ENCODE results near the gene CIITA. TPM values are rescaled to one million over a fixed set of nuclear protein-coding genes. Genes with fewer than 3 reads are reported as not detected.
A peak's percentile ranks its signal among the peaks of the same experiment; 100 is the strongest.

CIITA gene
- total and polyA plus RNA-seq, 11 donors = 1.6 to 73.9 (median 8.2) TPM

DNA sequence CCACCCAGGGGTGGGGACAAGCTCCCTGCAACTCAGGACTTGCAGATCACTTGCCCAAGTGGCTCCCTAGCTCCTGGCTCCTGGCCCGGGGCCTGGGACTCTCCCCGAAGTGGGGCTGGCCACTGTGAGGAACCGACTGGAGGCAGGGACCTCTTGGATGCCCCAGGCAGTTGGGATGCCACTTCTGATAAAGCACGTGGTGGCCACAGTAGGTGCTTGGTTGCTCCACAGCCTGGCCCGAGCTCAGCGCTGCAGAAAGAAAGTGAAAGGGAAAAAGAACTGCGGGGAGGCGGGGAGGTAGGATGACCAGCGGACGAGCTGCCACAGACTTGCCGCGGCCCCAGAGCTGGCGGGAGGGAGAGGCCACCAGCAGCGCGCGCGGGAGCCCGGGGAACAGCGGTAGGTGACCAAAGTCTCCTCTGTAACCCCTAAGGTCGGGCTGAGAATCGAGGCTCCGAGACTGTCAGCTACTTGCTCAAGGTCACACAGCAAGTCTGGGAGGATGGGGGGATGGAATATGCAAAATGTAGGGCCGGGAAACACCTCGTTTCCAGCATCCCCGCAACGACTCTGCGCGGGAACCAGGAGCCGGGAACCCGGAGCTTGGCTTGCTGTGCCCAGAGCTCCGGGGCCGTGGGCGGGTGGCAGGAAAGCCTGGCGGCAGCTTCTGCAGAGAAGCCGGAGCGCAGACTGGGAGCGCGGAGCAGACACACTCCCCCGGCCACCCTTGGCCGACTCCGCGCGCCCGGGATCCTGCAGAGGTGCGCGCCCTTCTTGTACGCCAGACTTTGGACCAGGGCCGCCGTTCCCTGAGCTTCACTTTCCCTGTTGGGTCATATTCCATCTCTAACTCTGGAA, 1.9 kb downstream of the CIITA start:
- H3K4me1 ChIP-seq = peaks cover 0 to 77% (median 13%) of the 10 kb centered on the region in 12 donors
- TF ChIP-seq, protein P1, sequence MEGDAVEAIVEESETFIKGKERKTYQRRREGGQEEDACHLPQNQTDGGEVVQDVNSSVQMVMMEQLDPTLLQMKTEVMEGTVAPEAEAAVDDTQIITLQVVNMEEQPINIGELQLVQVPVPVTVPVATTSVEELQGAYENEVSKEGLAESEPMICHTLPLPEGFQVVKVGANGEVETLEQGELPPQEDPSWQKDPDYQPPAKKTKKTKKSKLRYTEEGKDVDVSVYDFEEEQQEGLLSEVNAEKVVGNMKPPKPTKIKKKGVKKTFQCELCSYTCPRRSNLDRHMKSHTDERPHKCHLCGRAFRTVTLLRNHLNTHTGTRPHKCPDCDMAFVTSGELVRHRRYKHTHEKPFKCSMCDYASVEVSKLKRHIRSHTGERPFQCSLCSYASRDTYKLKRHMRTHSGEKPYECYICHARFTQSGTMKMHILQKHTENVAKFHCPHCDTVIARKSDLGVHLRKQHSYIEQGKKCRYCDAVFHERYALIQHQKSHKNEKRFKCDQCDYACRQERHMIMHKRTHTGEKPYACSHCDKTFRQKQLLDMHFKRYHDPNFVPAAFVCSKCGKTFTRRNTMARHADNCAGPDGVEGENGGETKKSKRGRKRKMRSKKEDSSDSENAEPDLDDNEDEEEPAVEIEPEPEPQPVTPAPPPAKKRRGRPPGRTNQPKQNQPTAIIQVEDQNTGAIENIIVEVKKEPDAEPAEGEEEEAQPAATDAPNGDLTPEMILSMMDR (IDR thresholded peaks at IDR 0.05) = no peak
- no peak for TF ChIP-seq POLR2A (IDR thresholded peaks at IDR 0.05)
- peak overlapping the region in 11 of 12 donors; percentile 24 to 91 (median 73) for H3K27ac ChIP-seq
- peak overlapping the region; percentile 39 to 81 (median 62) for H3K4me3 ChIP-seq
- ATAC-seq = peak; percentile 24 to 64 (median 55)
- peaks cover 0 to 17% (median 0%) of the 10 kb centered on the region in 9 donors for H3K36me3 ChIP-seq
- H3K9me3 ChIP-seq = no peaks in the 10 kb centered on the region
- DNase-seq = peak; percentile 40 to 76 (median 50)
- peaks cover 0 to 9% (median 4%) of the 10 kb centered on the region in 9 donors for H3K27me3 ChIP-seq
- intact Hi-C loops (cut with DNase I) = loop anchor here in 2 of 10 donors (2.0 to 5.0 kb wide), 2 partner anchors 50 to 52 kb away; no protein-coding TSS in a partner anchor
- 2 to 5% (median 3%) methylated on average over 42 to 49 of the region's 49 CpGs for WGBS, 4 donors

DNA sequence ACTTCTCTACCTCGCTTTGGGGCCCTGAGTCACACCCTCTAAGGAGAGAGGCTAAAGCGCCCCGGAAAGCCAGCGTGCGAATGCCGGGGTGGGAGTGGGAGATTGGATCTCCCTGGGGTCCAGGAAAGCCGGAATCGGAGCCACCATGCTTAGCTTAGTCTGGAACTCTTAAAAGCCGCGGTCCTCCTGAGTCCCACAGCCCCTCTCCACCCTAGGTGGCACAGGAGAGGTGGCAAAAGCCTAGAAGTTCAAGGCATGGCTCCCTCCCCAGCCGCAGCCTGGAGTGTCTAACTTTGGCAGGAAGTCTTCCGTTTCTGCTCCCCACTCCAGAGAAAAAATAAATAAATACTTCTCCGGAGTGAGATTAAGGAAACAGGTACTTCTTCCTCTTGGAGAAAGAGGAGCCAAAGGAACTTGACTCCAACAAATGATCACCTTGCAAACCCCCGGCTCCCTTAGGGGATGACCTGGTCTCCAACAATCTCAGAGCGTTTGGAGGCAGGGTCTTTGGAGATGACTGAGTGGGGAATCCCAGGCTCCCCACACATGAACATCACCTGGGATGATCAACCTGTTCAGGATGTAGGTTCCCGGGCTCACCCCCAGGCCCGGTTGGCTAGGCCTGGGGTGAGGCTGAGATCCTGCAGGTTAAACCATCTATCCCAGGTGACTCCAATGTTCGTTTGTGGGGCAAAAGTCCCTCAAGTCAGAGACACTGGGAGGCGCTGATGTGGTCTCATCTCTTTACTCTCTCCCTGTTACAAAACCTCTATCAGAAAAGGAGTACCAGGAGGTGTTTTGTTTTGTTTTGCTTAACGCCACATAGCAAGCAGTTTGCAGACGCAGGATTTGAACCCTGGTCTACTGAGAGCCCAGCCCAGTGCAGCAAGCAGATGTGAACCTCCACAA, 2.9 kb downstream of the CIITA start:
- DNase-seq (no peak), ATAC-seq (no peak)
- Histone ChIP-seq H3K9me3 (no peaks in the 10 kb centered on the region), H3K4me1 (peaks cover 0 to 86% (median 13%) of the 10 kb centered on the region in 12 donors), H3K4me3 (peak overlapping the region; percentile 39 to 81 (median 62)), H3K36me3 (peaks cover 0 to 27% (median 0%) of the 10 kb centered on the region in 9 donors), H3K27me3 (peaks cover 0 to 9% (median 3%) of the 10 kb centered on the region in 9 donors), H3K27ac (peak overlapping the region in 11 of 12 donors; percentile 24 to 91 (median 73))
- WGBS, 4 donors = 40 to 49% (median 44%) methylated on average over 13 to 21 of the region's 21 CpGs
- intact Hi-C loops (cut with DNase I) = loop anchor here in 2 of 10 donors (2.0 to 5.0 kb wide), 2 partner anchors 51 to 53 kb away; no protein-coding TSS in a partner anchor
- no peak for TF ChIP-seq POLR2A (IDR thresholded peaks at IDR 0.05)
- TF ChIP-seq, protein P1 (IDR thresholded peaks at IDR 0.05) = no peak

DNA sequence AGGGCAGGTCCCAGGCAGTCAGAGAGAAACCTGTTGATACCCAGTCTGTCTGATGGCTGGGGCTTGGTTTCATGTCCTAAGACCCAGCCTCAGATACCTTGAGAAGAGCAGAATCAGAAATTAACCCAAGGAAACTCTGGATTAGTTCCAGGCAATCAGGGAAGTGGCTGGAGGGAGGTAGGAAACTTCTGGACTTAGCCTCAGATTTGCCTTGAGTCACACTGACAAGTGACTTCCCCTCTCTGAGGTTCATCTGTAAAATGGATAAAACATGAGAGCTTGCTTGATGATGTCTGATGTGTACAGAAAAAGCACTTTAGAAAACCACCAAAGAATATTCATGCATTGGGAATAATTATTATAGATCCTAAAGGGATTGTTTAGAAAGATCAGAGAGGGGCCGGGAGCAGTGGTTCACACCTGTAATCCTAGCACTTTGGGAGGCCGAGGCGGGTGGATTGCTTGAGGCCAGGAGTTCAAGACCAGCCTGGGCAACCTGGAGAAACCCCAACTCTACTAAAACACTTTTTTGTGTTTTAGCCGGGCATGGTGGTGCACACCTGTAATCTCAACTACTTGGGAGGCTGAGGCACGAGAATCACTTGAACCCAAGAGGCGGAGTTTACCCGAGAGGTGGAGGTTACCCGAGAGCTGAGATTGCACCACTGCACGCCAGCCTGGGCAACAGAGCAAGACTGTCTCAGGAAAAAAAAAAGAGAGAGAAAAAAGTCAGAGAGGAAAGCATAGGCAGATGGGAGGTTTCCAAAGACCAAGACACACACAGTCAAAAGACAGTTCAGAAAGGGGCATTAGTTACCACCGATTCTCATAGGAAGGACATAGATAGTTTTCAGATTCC, 3.8 kb downstream of the CIITA start:
- no peak for TF ChIP-seq POLR2A (IDR thresholded peaks at IDR 0.05)
- TF ChIP-seq, protein P1 (IDR thresholded peaks at IDR 0.05) = no peak
- peaks cover 0 to 9% (median 0%) of the 10 kb centered on the region in 9 donors for H3K27me3 ChIP-seq
- H3K36me3 ChIP-seq = peaks cover 0 to 36% (median 0%) of the 10 kb centered on the region in 9 donors
- peak in 2 of 4 donors; percentile 11 to 36 for ATAC-seq
- peak overlapping the region in 7 of 12 donors; percentile 56 to 81 (median 65) for H3K4me3 ChIP-seq
- peaks cover 0 to 86% (median 13%) of the 10 kb centered on the region in 12 donors for H3K4me1 ChIP-seq
- no peak for DNase-seq
- intact Hi-C loops (cut with DNase I) = no loop called here
- WGBS, 4 donors = 83 to 90% (median 87%) methylated on average over 10 of the region's 10 CpGs
- H3K27ac ChIP-seq = peak overlapping the region in 9 of 12 donors; percentile 67 to 91 (median 74)
- no peaks in the 10 kb centered on the region for H3K9me3 ChIP-seq

Measured in heart left ventricle (tissue), 16 donors.